H1 (cell line): ENCODE data around the gene EDN1. TPM values are rescaled to one million over a fixed set of nuclear protein-coding genes. Genes with fewer than 3 reads are reported as not detected.

Experiments used
- BRCA1 ChIP-seq: IDR thresholded peaks from 2 replicates; pipeline ENCODE4 v1.6.1; 2012; ENCODE audit warnings: low read depth, low read length, improper control_type of control experiment
- EGR1 ChIP-seq: IDR thresholded peaks from 2 replicates; pipeline ENCODE4 v1.6.1; 2011; ENCODE audit warnings: low read depth, low read length, borderline replicate concordance
- HDAC2 ChIP-seq, 2 experiments: fragments of 300-600 bp in 1 of 2; sonication (generic) in 1 of 2; IDR thresholded peaks; 2 replicates each; pipeline ENCODE4 v1.6.1; 2011 to 2012; ENCODE audit warnings: low read depth in 2 of 2, low read length in 2 of 2, mild to moderate bottlenecking in 2 of 2, moderate library complexity in 2 of 2, borderline replicate concordance in 1 of 2, inconsistent platforms in 1 of 2
- POLR2AphosphoS5 ChIP-seq: IDR thresholded peaks from 2 replicates; pipeline ENCODE4 v1.6.1; 2011; ENCODE audit warnings: low read depth, low read length
- RBBP5 ChIP-seq: IDR thresholded peaks from 2 replicates; pipeline ENCODE4 v1.7.1; 2012; ENCODE audit warnings: low read depth, mild to moderate bottlenecking, inconsistent platforms, low read length, moderate library complexity, borderline replicate concordance
- SIRT6 ChIP-seq: IDR thresholded peaks from one replicate; pipeline ENCODE4 v1.7.1; 2012; ENCODE audit warnings: low read length, inconsistent platforms
- SIX5 ChIP-seq: IDR thresholded peaks from 2 replicates; pipeline ENCODE4 v1.6.1; 2011; ENCODE audit warnings: mild to moderate bottlenecking, low read depth, low read length
- polyA plus RNA-seq, 7 experiments: library from polyadenylated mRNA; depleted of rRNA in 3 of 7; stranded (reverse) in 5 of 7; unstranded in 2 of 7; fragments of >200 nt in 5 of 7; fragments of 200-250 nt in 2 of 7; gene quantifications; 1 replicate in 5 of 7; 2 replicates in 1 of 7; 4 replicates in 1 of 7; pipeline versions ENCODE4 v1.2.1 to v1.2.3, GENCODE V29; 2011 to 2013; ENCODE audit warnings: missing spikeins in 2 of 7, mixed read lengths in 2 of 7
- total RNA-seq: library from RNA; stranded (reverse); fragmentation: NEBNext Ultra II Directional; extraction: Animal tissue kit (Norgen Biotek cat#: 25700); gene quantifications from 2 replicates; pipeline ENCODE4 v1.2.1, GENCODE V29; 2021

EDN1 gene
- total and polyA plus RNA-seq, 2 of the 8 experiments (the other 6 are each of a cell fraction or from before 2014, with no cell fraction given), result 0.23 to 1.1 TPM

DNA sequence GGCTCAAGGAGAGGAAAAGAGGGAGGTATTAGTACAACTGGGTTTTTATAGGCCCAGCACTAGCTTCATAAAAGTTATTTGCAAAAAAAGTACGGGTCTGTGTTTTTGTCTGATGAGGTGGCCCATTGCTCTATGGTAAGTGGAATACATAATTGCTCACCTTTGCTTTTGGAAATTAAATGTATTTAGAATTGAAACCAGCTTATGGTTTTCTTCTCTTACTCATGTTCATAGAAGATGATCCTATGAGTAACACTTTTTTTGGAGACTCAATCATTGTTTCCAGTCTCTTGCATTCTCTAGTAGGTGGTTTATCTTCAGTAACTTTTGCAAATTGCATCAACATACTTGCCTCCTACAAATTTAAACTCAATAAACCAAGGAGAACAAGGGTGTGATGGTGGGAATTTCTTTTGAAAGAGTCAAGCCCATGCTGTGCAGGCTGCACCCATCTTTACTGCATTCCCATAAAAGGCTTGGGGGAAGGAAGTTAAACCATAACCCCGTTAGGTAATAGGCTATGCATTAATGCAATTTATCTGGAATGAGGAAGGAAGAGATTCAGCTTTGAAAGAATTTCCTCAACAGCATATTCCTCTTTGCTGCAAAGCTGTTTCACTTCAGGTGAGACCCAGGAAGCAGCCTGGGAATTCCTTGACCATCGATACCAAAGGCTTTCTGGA is 48.5 kb upstream of the EDN1 start (continued):
- TF ChIP-seq SIX5 (no peak), RBBP5 (no peak), HDAC2 (IDR thresholded peaks at IDR 0.05; ENCODE audit: borderline replicate concordance in 1 of 2, low read depth in 2 of 2, low read length in 2 of 2) (no peak), SIRT6 (no peak), POLR2AphosphoS5 (no peak), BRCA1 (no peak), EGR1 (no peak)
